HG03457 (cell line): ENCODE measurements around the gene KIF5A.
"Not testable (repeated sequence)": the region's sequence is repeated elsewhere in the genome, so short reads cannot be mapped to it uniquely, and the experiment has no call there.

Experiments
- ATAC-seq: cut with Tn5 transposase; IDR thresholded peaks from one replicate; pipeline ENCODE4 v1.9.1; 2021; ENCODE audit warnings: moderate number of reproducible peaks; ENCODE audit not compliant: unreplicated experiment

Gene KIF5A

GRCh38 chr12:57617942-57618341, 68.1 kb downstream of the KIF5A start:
- no peak for ATAC-seq

- ATAC-seq: not testable (repeated sequence)
Observed at GRCh38 chr12:57618431-57618830, 68.6 kb downstream of the KIF5A start.

GRCh38 chr12:57618966-57619433, 69.2 kb downstream of the KIF5A start:
- no peak for ATAC-seq

GRCh38 chr12:57619434-57620244, 69.8 kb downstream of the KIF5A start:
- no peak for ATAC-seq

GRCh38 chr12:57620245-57620935, 70.5 kb downstream of the KIF5A start:
- no peak for ATAC-seq

- ATAC-seq: no peak
Observed at GRCh38 chr12:57620936-57621496, 71.2 kb downstream of the KIF5A start.

GRCh38 chr12:57621497-57622292, 71.9 kb downstream of the KIF5A start:
- ATAC-seq: no peak

- ATAC-seq: no peak
Observed at GRCh38 chr12:57622293-57623245, 72.7 kb downstream of the KIF5A start.

- ATAC-seq: no peak
Observed at GRCh38 chr12:57623385-57623784, 73.5 kb downstream of the KIF5A start.

GRCh38 chr12:57623811-57624390, 74.1 kb downstream of the KIF5A start:
- no peak for ATAC-seq

GRCh38 chr12:57624441-57625220, 74.8 kb downstream of the KIF5A start:
- no peak for ATAC-seq

GRCh38 chr12:57625261-57626032, 75.6 kb downstream of the KIF5A start:
- no peak for ATAC-seq

GRCh38 chr12:57626111-57626920, 76.5 kb downstream of the KIF5A start:
- no peak for ATAC-seq

- ATAC-seq: no peak
Observed at GRCh38 chr12:57626921-57627445, 77.1 kb downstream of the KIF5A start.

GRCh38 chr12:57627501-57628279, 77.8 kb downstream of the KIF5A start:
- no peak for ATAC-seq
